Stimulated activated CD4-positive, alpha-beta T cell treated with anti-CD3 and anti-CD28 coated beads, TNF-alpha, amount 100 ng/mL, for 24 hours (primary cell): ENCODE results near the gene RAB40C.

ENCODE experiments used
- DNase-seq, 3 experiments: peaks; one replicate each; pipeline ENCODE4 v3.0.0-alpha.2; 2020; ENCODE audit warnings: low read depth in 3 of 3

RAB40C gene

GRCh38 chr16:667780-668518 lies 78.1 kb downstream of the RAB40C start, which contains the start of gene RHOT2:
TSS of gene RHOT2 (plus strand) at chr16:668132. CDS start at chr16:668200, 68 bp downstream.
- DNase-seq: peak; percentile 85 to 95 (median 87)

- DNase-seq: no peak
These were observed 78.8 kb downstream of the RAB40C start for GRCh38 chr16:668519-669171.

- no peak for DNase-seq
These were observed 79.8 kb downstream of the RAB40C start for GRCh38 chr16:669666-670065.

GRCh38 chr16:670485-671352 lies 80.9 kb downstream of the RAB40C start:
- no peak for DNase-seq

- no peak for DNase-seq
These were observed 81.7 kb downstream of the RAB40C start for GRCh38 chr16:671353-672131.

- no peak for DNase-seq
These were observed 82.5 kb downstream of the RAB40C start for GRCh38 chr16:672371-672770.

- no peak for DNase-seq
These were observed 83.0 kb downstream of the RAB40C start for GRCh38 chr16:672851-673250.

GRCh38 chr16:673399-673991 lies 83.6 kb downstream of the RAB40C start:
- no peak for DNase-seq

GRCh38 chr16:674214-674881 lies 84.5 kb downstream of the RAB40C start:
- DNase-seq: no peak

GRCh38 chr16:674968-675883 lies 85.4 kb downstream of the RAB40C start, which contains the start of gene RHBDL1:
TSS of gene RHBDL1 (plus strand) at chr16:675671. CDS start at chr16:675791, 120 bp downstream.
- DNase-seq: no peak

- DNase-seq: no peak
These were observed 86.2 kb downstream of the RAB40C start for GRCh38 chr16:675884-676564.

- no peak for DNase-seq
These were observed 86.7 kb downstream of the RAB40C start for GRCh38 chr16:676565-676902.

- DNase-seq: no peak
These were observed 87.0 kb downstream of the RAB40C start for GRCh38 chr16:676913-677312.

GRCh38 chr16:677316-678190 lies 87.7 kb downstream of the RAB40C start:
- DNase-seq: no peak

- DNase-seq: no peak
These were observed 88.5 kb downstream of the RAB40C start for GRCh38 chr16:678209-678857.
